Effector memory CD4-positive, alpha-beta T cell (primary cell): Measurements from ENCODE around the gene FOXO3.
"Not testable (repeated sequence)": the region's sequence is repeated elsewhere in the genome, so short reads cannot be mapped to it uniquely, and the experiment has no call there.

Experiments
- DNase-seq, 3 donors: peaks; one replicate each; pipeline ENCODE4 v3.0.0-alpha.2; 2020
- H3K27ac ChIP-seq: 2 replicates; pipeline ENCODE4 v1.7.0; 2013; ENCODE audit warnings: mild to moderate bottlenecking, low read length, moderate library complexity; ENCODE audit not compliant: insufficient read depth, poor library complexity, severe bottlenecking
- H3K27me3 ChIP-seq: replicated peaks from 2 replicates; pipeline ENCODE4 v1.7.0; 2013; ENCODE audit warnings: mild to moderate bottlenecking, low read length; ENCODE audit not compliant: insufficient read depth, control insufficient read depth, poor library complexity, severe bottlenecking
- H3K36me3 ChIP-seq: 2 replicates; pipeline ENCODE4 v1.7.0; 2013; ENCODE audit warnings: mild to moderate bottlenecking, low read length, moderate library complexity; ENCODE audit not compliant: control insufficient read depth, insufficient read depth
- H3K4me1 ChIP-seq: 2 replicates; pipeline ENCODE4 v1.7.0; 2013; ENCODE audit warnings: low read length, mild to moderate bottlenecking; ENCODE audit not compliant: control insufficient read depth, insufficient read depth, poor library complexity, severe bottlenecking
- H3K4me3 ChIP-seq: 2 replicates; pipeline ENCODE4 v1.7.0; 2013; ENCODE audit warnings: low read length, low read depth, mild to moderate bottlenecking; ENCODE audit not compliant: insufficient read depth, poor library complexity, severe bottlenecking
- H3K9me3 ChIP-seq: 2 replicates; pipeline ENCODE4 v1.7.0; 2013; ENCODE audit warnings: mild to moderate bottlenecking, low read length, moderate library complexity; ENCODE audit not compliant: control insufficient read depth

Gene FOXO3

GRCh38 chr6:108556250-108556649, 4.5 kb upstream of the FOXO3 start:
- H3K36me3 ChIP-seq: no peaks in the 10 kb centered on the region
- no peak for DNase-seq
- H3K27me3 ChIP-seq: no peaks in the 10 kb centered on the region
- peaks cover 6% of the 10 kb centered on the region for H3K4me1 ChIP-seq
- no peak overlapping the region for H3K4me3 ChIP-seq
- no peak overlapping the region for H3K27ac ChIP-seq
- no peaks in the 10 kb centered on the region for H3K9me3 ChIP-seq

GRCh38 chr6:108556866-108557493, 3.7 kb upstream of the FOXO3 start:
- H3K4me3 ChIP-seq: peak overlapping the region; percentile 70
- H3K9me3 ChIP-seq: no peaks in the 10 kb centered on the region
- DNase-seq: no peak
- H3K4me1 ChIP-seq: peaks cover 10% of the 10 kb centered on the region
- no peaks in the 10 kb centered on the region for H3K27me3 ChIP-seq
- H3K36me3 ChIP-seq: no peaks in the 10 kb centered on the region
- peak overlapping the region; percentile 99 for H3K27ac ChIP-seq

GRCh38 chr6:108557494-108558371, 3.0 kb upstream of the FOXO3 start:
- Histone ChIP-seq H3K4me1 (peaks cover 12% of the 10 kb centered on the region), H3K27me3 (no peaks in the 10 kb centered on the region), H3K27ac (peak overlapping the region; percentile 99), H3K4me3 (peak overlapping the region; percentile 70), H3K36me3 (no peaks in the 10 kb centered on the region), H3K9me3 (no peaks in the 10 kb centered on the region)
- DNase-seq: peak; percentile 76 to 80 (median 77)

DNA sequence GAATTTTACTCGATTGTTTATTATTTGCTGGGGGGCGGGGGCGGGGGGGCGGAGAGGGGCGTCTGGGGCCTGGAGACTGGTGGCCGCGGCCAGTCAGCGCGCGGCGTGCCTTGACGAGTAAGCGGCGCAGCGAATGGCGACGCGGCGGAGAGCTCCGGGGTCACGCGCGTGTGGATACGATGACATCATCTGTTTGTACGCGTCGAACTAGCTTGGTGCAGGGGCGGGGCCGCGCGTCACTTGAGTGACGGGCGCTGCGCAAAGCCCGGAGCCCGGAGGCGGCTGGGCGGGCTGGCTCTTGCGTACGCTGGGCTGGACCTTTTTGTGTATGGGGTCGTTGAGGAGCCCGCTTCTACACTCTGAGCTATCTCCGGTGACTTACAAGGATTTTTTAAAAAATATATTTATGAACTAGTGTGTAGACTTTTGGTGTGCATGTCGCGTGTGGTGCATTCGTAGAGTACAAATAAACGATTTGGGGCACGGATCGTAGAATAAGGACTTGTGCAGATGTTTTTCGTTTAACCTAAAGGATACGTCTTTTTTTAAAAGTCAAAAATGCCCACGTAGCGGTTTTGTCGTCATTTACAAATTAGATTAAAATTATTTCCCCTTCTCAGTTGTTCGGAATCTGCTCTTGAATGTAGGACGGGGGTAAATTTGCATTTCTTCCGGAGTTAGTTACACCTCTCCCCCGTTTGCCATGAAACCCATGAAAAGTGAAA, 2.2 kb upstream of the FOXO3 start:
- H3K27ac ChIP-seq: peak overlapping the region; percentile 99
- peak overlapping the region; percentile 98 for H3K4me3 ChIP-seq
- H3K4me1 ChIP-seq: peaks cover 12% of the 10 kb centered on the region
- H3K27me3 ChIP-seq: no peaks in the 10 kb centered on the region
- H3K9me3 ChIP-seq: no peaks in the 10 kb centered on the region
- no peaks in the 10 kb centered on the region for H3K36me3 ChIP-seq
- peak; percentile 94 to 96 (median 95) for DNase-seq

DNA sequence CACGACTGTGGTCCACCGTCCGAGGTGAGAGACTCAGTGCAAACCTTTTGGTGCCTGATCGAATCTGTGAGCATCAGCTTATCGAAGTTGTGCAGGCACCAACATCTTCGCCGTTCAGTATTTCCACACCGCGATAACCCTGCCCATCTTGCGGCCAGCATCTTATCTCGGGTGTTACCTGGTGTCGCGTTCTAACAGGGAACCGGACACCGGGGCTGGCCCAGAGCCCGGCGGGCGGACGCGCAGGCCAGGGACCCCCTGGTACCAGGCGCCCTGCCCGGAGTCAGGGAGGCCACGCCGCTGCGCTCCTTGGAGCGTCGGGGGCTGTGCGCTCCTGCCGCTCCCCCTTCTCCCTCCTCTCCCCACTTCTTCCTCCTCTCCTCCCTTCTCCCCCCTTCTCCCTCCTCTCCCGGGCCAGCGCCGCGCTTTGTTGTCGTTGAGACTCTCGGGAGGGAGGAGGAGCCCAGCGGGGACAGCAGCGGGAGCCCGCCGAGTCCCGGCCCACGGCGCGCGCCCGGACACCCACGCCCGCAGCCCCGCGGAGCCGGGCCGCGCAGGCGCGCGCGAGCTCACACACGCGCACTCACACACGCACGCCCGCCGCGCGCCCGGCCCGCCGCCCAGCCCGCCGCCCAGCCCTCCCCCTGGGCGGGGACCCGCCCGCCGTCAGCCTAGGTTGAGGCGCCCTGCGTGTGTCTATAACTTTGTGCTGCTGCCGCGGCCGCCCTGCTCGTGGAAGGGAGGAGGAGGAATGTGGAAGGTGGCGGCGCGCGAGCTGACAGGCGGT, 1.4 kb upstream of the FOXO3 start:
- Histone ChIP-seq H3K27me3 (no peaks in the 10 kb centered on the region), H3K27ac (peak overlapping the region; percentile 99), H3K9me3 (no peaks in the 10 kb centered on the region), H3K36me3 (no peaks in the 10 kb centered on the region), H3K4me1 (peaks cover 12% of the 10 kb centered on the region), H3K4me3 (peak overlapping the region; percentile 98)
- peak; percentile 82 to 85 (median 83) for DNase-seq

DNA sequence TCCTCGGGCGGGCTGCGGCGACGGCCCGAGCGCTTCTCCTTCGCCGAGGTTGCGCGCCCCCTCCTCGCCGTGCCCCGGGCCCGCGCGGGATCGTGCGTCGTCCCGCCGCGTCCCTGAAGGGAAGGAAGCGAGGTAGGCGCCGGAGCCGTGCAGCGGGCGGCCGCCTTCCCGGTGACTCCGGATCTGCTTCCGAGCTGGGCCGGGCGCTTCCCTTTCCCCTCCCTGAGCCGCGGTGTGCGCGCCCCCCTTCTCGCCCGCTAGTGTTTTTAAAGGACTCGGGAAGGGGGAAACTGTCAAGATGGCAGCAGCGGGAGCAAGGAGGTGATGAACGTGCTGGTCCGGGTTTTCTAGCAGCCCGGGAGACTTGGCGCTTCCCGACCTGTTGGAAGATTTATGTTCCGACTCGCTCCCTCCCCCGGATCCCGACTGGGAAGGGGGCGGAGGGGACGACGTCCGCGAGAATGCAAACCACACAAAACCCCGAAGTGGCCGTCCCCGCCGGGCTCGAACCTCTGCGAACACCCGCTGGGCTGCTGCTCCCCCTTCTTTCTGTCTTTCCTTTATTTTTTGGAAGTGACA, 744 bp upstream of the FOXO3 start:
- DNase-seq: no peak
- Histone ChIP-seq H3K4me3 (peak overlapping the region; percentile 91), H3K27me3 (no peaks in the 10 kb centered on the region), H3K36me3 (no peaks in the 10 kb centered on the region), H3K27ac (peak overlapping the region; percentile 79), H3K9me3 (no peaks in the 10 kb centered on the region), H3K4me1 (peaks cover 18% of the 10 kb centered on the region)

DNA sequence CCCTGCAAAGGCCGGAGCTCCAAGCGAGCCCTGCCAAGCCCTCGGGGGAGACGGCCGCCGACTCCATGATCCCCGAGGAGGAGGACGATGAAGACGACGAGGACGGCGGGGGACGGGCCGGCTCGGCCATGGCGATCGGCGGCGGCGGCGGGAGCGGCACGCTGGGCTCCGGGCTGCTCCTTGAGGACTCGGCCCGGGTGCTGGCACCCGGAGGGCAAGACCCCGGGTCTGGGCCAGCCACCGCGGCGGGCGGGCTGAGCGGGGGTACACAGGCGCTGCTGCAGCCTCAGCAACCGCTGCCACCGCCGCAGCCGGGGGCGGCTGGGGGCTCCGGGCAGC, 561 bp downstream of the FOXO3 start:
- Histone ChIP-seq H3K4me1 (peaks cover 30% of the 10 kb centered on the region), H3K27ac (peak overlapping the region; percentile 79)
- DNase-seq, H3K4me3 ChIP-seq, H3K9me3 ChIP-seq, H3K27me3 ChIP-seq, H3K36me3 ChIP-seq: not testable (repeated sequence)

GRCh38 chr6:108561742-108562502, 1.2 kb downstream of the FOXO3 start:
- Histone ChIP-seq H3K4me1 (peaks cover 35% of the 10 kb centered on the region), H3K9me3 (no peaks in the 10 kb centered on the region), H3K27me3 (no peaks in the 10 kb centered on the region), H3K27ac (no peak overlapping the region), H3K4me3 (no peak overlapping the region), H3K36me3 (no peaks in the 10 kb centered on the region)
- DNase-seq: no peak

- DNase-seq: no peak
- Histone ChIP-seq H3K27me3 (no peaks in the 10 kb centered on the region), H3K4me1 (peaks cover 29% of the 10 kb centered on the region), H3K9me3 (no peaks in the 10 kb centered on the region), H3K27ac (no peak overlapping the region), H3K36me3 (peaks cover 3% of the 10 kb centered on the region), H3K4me3 (no peak overlapping the region)
Observed at GRCh38 chr6:108562503-108562993, 1.8 kb downstream of the FOXO3 start.
